Trophoblast cell (in vitro differentiated cells and primary cell): ENCODE results near the gene SHC2.

Experiments
- DNase-seq, 2 donors: peaks; one replicate each; pipeline ENCODE4 v3.0.0-alpha.2; 2016
- H2AFZ ChIP-seq: 2 replicates; pipeline ENCODE4 v1.6.1; 2013; ENCODE audit warnings: low read length, moderate library complexity, mild to moderate bottlenecking; ENCODE audit not compliant: insufficient read depth, poor library complexity
- H2AK5ac ChIP-seq: 2 replicates; pipeline ENCODE4 v1.6.1; 2013; ENCODE audit warnings: mild to moderate bottlenecking, low read length
- H2BK120ac ChIP-seq: 2 replicates; pipeline ENCODE4 v1.6.1; 2013; ENCODE audit warnings: low read length, mild to moderate bottlenecking, moderate library complexity; ENCODE audit not compliant: insufficient read depth, poor library complexity
- H2BK12ac ChIP-seq: 2 replicates; pipeline ENCODE4 v1.6.1; 2013; ENCODE audit warnings: mild to moderate bottlenecking, low read length, moderate library complexity
- H2BK5ac ChIP-seq: 2 replicates; pipeline ENCODE4 v1.6.1; 2013; ENCODE audit warnings: low read length, low read depth, moderate library complexity, mild to moderate bottlenecking; ENCODE audit not compliant: poor library complexity
- H3K14ac ChIP-seq: 2 replicates; pipeline ENCODE4 v1.6.1; 2013; ENCODE audit warnings: mild to moderate bottlenecking, low read length
- H3K18ac ChIP-seq: 2 replicates; pipeline ENCODE4 v1.6.1; 2013; ENCODE audit warnings: mild to moderate bottlenecking, low read length
- H3K23ac ChIP-seq: 2 replicates; pipeline ENCODE4 v1.6.1; 2013; ENCODE audit warnings: low read length
- H3K27ac ChIP-seq: 2 replicates; pipeline ENCODE4 v1.5.1; 2013; ENCODE audit warnings: low read depth, mild to moderate bottlenecking, inconsistent platforms, low read length, moderate library complexity
- H3K27me3 ChIP-seq: 2 replicates; pipeline ENCODE4 v1.6.1; 2013; ENCODE audit warnings: inconsistent platforms, mild to moderate bottlenecking, low read length, moderate library complexity; ENCODE audit not compliant: insufficient read depth
- H3K36me3 ChIP-seq, 2 experiments: 1 replicate in 1 of 2; 2 replicates in 1 of 2; pipeline ENCODE4 v1.6.1; 2013; ENCODE audit warnings: low read length in 2 of 2, mild to moderate bottlenecking in 2 of 2, moderate library complexity in 1 of 2; ENCODE audit not compliant: insufficient read depth in 2 of 2, control insufficient read depth in 1 of 2
- H3K4ac ChIP-seq: 2 replicates; pipeline ENCODE4 v1.6.1; 2013; ENCODE audit warnings: low read depth, mild to moderate bottlenecking, low read length, moderate library complexity
- H3K4me1 ChIP-seq, 2 experiments: 1 replicate in 1 of 2; 2 replicates in 1 of 2; pipeline ENCODE4 v1.6.1; 2013; ENCODE audit warnings: low read length in 2 of 2, mild to moderate bottlenecking in 2 of 2, moderate library complexity in 1 of 2; ENCODE audit not compliant: insufficient read depth in 2 of 2, control insufficient read depth in 1 of 2
- H3K4me2 ChIP-seq: 2 replicates; pipeline ENCODE4 v1.6.1; 2013; ENCODE audit warnings: inconsistent platforms, mild to moderate bottlenecking, low read length, moderate library complexity
- H3K4me3 ChIP-seq: 2 replicates; pipeline ENCODE4 v1.5.1; 2013; ENCODE audit warnings: mild to moderate bottlenecking, low read depth, low read length, inconsistent platforms
- H3K79me1 ChIP-seq: one replicate; pipeline ENCODE4 v1.6.1; 2013; ENCODE audit warnings: low read length
- H3K79me2 ChIP-seq: 2 replicates; pipeline ENCODE4 v1.6.1; 2013; ENCODE audit warnings: low read length, mild to moderate bottlenecking; ENCODE audit not compliant: control insufficient read depth, insufficient read depth, poor library complexity
- H3K9ac ChIP-seq: 2 replicates; pipeline ENCODE4 v1.6.1; 2013; ENCODE audit warnings: mild to moderate bottlenecking, low read length
- H3K9me3 ChIP-seq: 2 replicates; pipeline ENCODE4 v1.6.1; 2013; ENCODE audit warnings: low read depth, mild to moderate bottlenecking, control low read depth, inconsistent platforms, low read length; ENCODE audit not compliant: insufficient read depth
- H4K12ac ChIP-seq: 2 replicates; pipeline ENCODE4 v1.6.1; 2013; ENCODE audit warnings: low read depth, mild to moderate bottlenecking, low read length, moderate library complexity
- H4K8ac ChIP-seq: 2 replicates; pipeline ENCODE4 v1.6.1; 2013; ENCODE audit warnings: low read depth, mild to moderate bottlenecking, low read length, moderate library complexity
- H4K91ac ChIP-seq: one replicate; pipeline ENCODE4 v1.6.1; 2013; ENCODE audit warnings: low read depth, mild to moderate bottlenecking, low read length, moderate library complexity
- WGBS: extraction: QIAGEN DNeasy Blood & Tissue Kit; methylation state at CpG from one replicate; pipeline ENCODE4 v1.1.7; 2013; ENCODE audit warnings: missing lambda C conversion rate; ENCODE audit not compliant: insufficient read length, insufficient coverage; ENCODE audit errors: extremely low coverage; 5-methylcytosine and 5-hydroxymethylcytosine counted together

The SHC2 gene

GRCh38 chr19:416416-416815 is 44.4 kb downstream of the SHC2 start:
- no CpG with 5 or more reads among the region's 14 CpGs for whole genome bisulfite sequencing
- no peak overlapping the region for H4K8ac ChIP-seq
- H3K4me3 ChIP-seq, result no peak overlapping the region
- H3K9ac ChIP-seq, result no peak overlapping the region
- peaks cover 8 to 9% of the 10 kb centered on the region in 2 experiments for H3K4me1 ChIP-seq
- no peak overlapping the region for H2AFZ ChIP-seq
- no peaks in the 10 kb centered on the region for H3K27me3 ChIP-seq
- H2BK120ac ChIP-seq, result no peak overlapping the region
- H2AK5ac ChIP-seq, result no peak overlapping the region
- no peak for DNase-seq
- H3K14ac ChIP-seq, result no peak overlapping the region
- H4K91ac ChIP-seq, result no peak overlapping the region
- no peak overlapping the region for H2BK12ac ChIP-seq
- no peak overlapping the region for H3K4me2 ChIP-seq
- no peaks in the 10 kb centered on the region for H3K79me2 ChIP-seq
- peaks cover 4% of the 10 kb centered on the region for H3K9me3 ChIP-seq
- no peak overlapping the region for H3K4ac ChIP-seq
- no peak overlapping the region for H3K23ac ChIP-seq
- no peak overlapping the region for H2BK5ac ChIP-seq
- H4K12ac ChIP-seq, result no peak overlapping the region
- H3K36me3 ChIP-seq, result peaks cover 5 to 11% of the 10 kb centered on the region in 2 experiments
- H3K18ac ChIP-seq, result no peak overlapping the region
- no peaks in the 10 kb centered on the region for H3K79me1 ChIP-seq
- H3K27ac ChIP-seq, result no peak overlapping the region

GRCh38 chr19:415292-415691 is 45.5 kb downstream of the SHC2 start:
- Histone ChIP-seq H3K23ac (no peak overlapping the region), H2AFZ (no peak overlapping the region), H3K79me1 (no peaks in the 10 kb centered on the region), H4K91ac (no peak overlapping the region), H3K14ac (no peak overlapping the region), H3K27ac (no peak overlapping the region), H2BK5ac (no peak overlapping the region), H2BK120ac (no peak overlapping the region), H4K12ac (no peak overlapping the region), H4K8ac (no peak overlapping the region), H3K36me3 (peaks cover 5 to 11% of the 10 kb centered on the region in 2 experiments), H3K9ac (no peak overlapping the region), H3K4ac (no peak overlapping the region), H3K4me3 (no peak overlapping the region), H3K9me3 (peaks cover 8% of the 10 kb centered on the region), H2AK5ac (no peak overlapping the region), H2BK12ac (no peak overlapping the region), H3K79me2 (no peaks in the 10 kb centered on the region), H3K4me1 (peaks cover 8 to 9% of the 10 kb centered on the region in 2 experiments), H3K4me2 (no peak overlapping the region), H3K18ac (no peak overlapping the region), H3K27me3 (peaks cover 3% of the 10 kb centered on the region)
- WGBS, result 100% methylated on average over 1 of the region's 1 CpG
- no peak for DNase-seq

- Histone ChIP-seq H2BK5ac (no peak overlapping the region), H3K36me3 (peaks cover 5 to 9% of the 10 kb centered on the region in 2 experiments), H3K4me1 (peaks cover 8 to 9% of the 10 kb centered on the region in 2 experiments), H3K79me1 (peaks cover under 1% of the 10 kb centered on the region), H3K27me3 (peaks cover 12% of the 10 kb centered on the region), H2AFZ (no peak overlapping the region), H3K4me2 (no peak overlapping the region), H2BK12ac (no peak overlapping the region), H3K14ac (no peak overlapping the region), H4K12ac (no peak overlapping the region), H4K91ac (no peak overlapping the region), H2AK5ac (no peak overlapping the region), H3K27ac (no peak overlapping the region), H3K18ac (no peak overlapping the region), H4K8ac (no peak overlapping the region), H3K4me3 (no peak overlapping the region), H2BK120ac (no peak overlapping the region), H3K9me3 (peaks cover 9% of the 10 kb centered on the region), H3K4ac (no peak overlapping the region), H3K79me2 (no peaks in the 10 kb centered on the region), H3K9ac (no peak overlapping the region), H3K23ac (no peak overlapping the region)
- WGBS, result no CpG with 5 or more reads among the region's 15 CpGs
- no peak for DNase-seq
These were observed 46.9 kb downstream of the SHC2 start for GRCh38 chr19:413756-414420.

- Histone ChIP-seq H3K4me1 (peaks cover 3 to 4% of the 10 kb centered on the region in 2 experiments), H3K27ac (no peak overlapping the region)
- WGBS, result no CpG with 5 or more reads among the region's 36 CpGs
These were observed 48.2 kb downstream of the SHC2 start for GRCh38 chr19:412356-413355.

More at GRCh38 chr19:412356-413355, 48.2 kb downstream of the SHC2 start:
- H2AFZ ChIP-seq, result no peak overlapping the region
- no peak overlapping the region for H4K91ac ChIP-seq
- H3K79me2 ChIP-seq, result no peaks in the 10 kb centered on the region
- H3K27me3 ChIP-seq, result peaks cover 12% of the 10 kb centered on the region
- no peak overlapping the region for H3K23ac ChIP-seq
- no peak overlapping the region for H2BK5ac ChIP-seq
- H3K9me3 ChIP-seq, result peaks cover 9% of the 10 kb centered on the region
- H3K4me3 ChIP-seq, result no peak overlapping the region
- no peak overlapping the region for H3K4ac ChIP-seq
- H3K36me3 ChIP-seq, result peaks cover 5 to 9% of the 10 kb centered on the region in 2 experiments
- H3K14ac ChIP-seq, result no peak overlapping the region
- H3K9ac ChIP-seq, result no peak overlapping the region
- no peak overlapping the region for H2AK5ac ChIP-seq
- no peak for DNase-seq
- no peak overlapping the region for H4K8ac ChIP-seq
- H2BK12ac ChIP-seq, result no peak overlapping the region
- H3K18ac ChIP-seq, result no peak overlapping the region
- H3K4me2 ChIP-seq, result no peak overlapping the region
- no peak overlapping the region for H4K12ac ChIP-seq
- H3K79me1 ChIP-seq, result peaks cover 2% of the 10 kb centered on the region
- no peak overlapping the region for H2BK120ac ChIP-seq
